Measurements from ENCODE around the gene FKBP11. TPM values are rescaled to one million over a fixed set of nuclear protein-coding genes. Genes with fewer than 3 reads are reported as not detected.

FKBP11 gene
- total RNA-seq, 2 donors from 2014 or later = 12.1 to 33.1 TPM

DNA sequence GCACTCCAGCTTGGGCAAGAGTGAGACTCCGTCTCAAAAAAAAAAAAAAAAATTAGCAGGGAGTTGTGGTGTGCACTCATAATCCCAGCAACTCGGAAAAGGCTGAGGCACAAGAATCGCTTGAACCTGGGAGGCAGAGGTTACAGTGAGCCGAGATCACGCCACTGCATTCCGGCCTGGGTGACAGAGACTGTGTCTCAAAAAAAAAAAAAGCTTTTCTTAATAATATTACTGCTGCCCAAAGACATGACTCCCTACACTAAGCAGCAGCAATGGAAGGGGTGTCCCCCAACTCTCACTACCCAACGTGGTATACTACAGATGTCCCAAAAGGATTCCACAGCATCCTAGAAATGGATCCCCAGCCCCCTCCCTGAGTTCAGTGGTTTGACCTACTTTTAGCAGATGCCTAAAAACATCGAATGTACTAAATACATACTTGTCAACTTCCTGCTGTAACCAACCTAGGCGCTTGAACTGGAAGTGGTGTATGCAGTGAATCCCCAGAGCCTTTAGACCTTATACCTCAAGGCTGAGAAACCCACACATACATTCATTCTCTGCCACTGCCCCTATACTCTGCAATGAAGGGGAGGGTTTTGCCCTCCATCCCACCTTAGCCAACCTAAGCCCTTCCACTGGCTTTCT, 8.5 kb upstream of the FKBP11 start:
- Histone ChIP-seq H3K27ac (no peak overlapping the region), H3K9me3 (no peaks in the 10 kb centered on the region), H3K36me3 (no peaks in the 10 kb centered on the region), H3K4me1 (replicated peaks) (no peaks in the 10 kb centered on the region), H3K27me3 (replicated peaks; ENCODE audit: insufficient read depth) (no peaks in the 10 kb centered on the region), H3K4me3 (no peak overlapping the region)
- DNase-seq (ENCODE audit: low spot score) = no peak
- 90% methylated on average over 9 of the region's 9 CpGs for WGBS
- TF ChIP-seq, protein P1, sequence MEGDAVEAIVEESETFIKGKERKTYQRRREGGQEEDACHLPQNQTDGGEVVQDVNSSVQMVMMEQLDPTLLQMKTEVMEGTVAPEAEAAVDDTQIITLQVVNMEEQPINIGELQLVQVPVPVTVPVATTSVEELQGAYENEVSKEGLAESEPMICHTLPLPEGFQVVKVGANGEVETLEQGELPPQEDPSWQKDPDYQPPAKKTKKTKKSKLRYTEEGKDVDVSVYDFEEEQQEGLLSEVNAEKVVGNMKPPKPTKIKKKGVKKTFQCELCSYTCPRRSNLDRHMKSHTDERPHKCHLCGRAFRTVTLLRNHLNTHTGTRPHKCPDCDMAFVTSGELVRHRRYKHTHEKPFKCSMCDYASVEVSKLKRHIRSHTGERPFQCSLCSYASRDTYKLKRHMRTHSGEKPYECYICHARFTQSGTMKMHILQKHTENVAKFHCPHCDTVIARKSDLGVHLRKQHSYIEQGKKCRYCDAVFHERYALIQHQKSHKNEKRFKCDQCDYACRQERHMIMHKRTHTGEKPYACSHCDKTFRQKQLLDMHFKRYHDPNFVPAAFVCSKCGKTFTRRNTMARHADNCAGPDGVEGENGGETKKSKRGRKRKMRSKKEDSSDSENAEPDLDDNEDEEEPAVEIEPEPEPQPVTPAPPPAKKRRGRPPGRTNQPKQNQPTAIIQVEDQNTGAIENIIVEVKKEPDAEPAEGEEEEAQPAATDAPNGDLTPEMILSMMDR (IDR thresholded peaks at IDR 0.05) = no peak
- TF ChIP-seq POLR2AphosphoS5 (IDR thresholded peaks at IDR 0.05) (no peak), POLR2A (IDR thresholded peaks at IDR 0.05) (no peak)
- intact Hi-C loops (cut with DNase I) = loop anchor here (10.0 kb wide), 1 partner anchor 79 kb away; the partner anchor contains the start of gene DDX23

DNA sequence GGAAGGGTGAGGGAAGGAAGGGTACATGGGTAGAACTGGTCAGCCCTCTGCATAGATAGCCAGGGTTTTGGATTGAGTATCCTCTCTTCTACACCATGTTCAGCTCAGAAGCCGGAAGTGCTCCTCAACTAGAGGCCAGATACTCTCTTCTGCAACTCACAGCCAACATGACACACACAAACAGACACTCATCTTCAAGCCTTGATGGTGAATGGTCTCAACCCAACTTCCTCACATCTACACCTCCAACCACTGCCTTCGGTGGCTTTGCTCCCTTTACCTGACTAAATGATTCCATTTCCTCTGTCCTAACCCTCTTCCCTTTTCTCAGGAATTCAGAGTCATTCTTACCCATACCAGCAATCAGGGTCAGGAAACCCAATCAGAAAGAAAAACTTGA, 7.6 kb upstream of the FKBP11 start:
- 79% methylated on average over 2 of the region's 2 CpGs for WGBS
- no peak overlapping the region for H3K4me3 ChIP-seq
- TF ChIP-seq, protein P1 (IDR thresholded peaks at IDR 0.05) = no peak
- no peak for TF ChIP-seq POLR2AphosphoS5 (IDR thresholded peaks at IDR 0.05)
- no peaks in the 10 kb centered on the region for H3K9me3 ChIP-seq
- H3K36me3 ChIP-seq = no peaks in the 10 kb centered on the region
- DNase-seq (ENCODE audit: low spot score) = no peak
- no peaks in the 10 kb centered on the region for H3K4me1 ChIP-seq (replicated peaks)
- intact Hi-C loops (cut with DNase I) = loop anchor here (10.0 kb wide), 1 partner anchor 78 kb away; the partner anchor contains the start of gene DDX23
- no peak overlapping the region for H3K27ac ChIP-seq
- no peaks in the 10 kb centered on the region for H3K27me3 ChIP-seq (replicated peaks; ENCODE audit: insufficient read depth)

DNA sequence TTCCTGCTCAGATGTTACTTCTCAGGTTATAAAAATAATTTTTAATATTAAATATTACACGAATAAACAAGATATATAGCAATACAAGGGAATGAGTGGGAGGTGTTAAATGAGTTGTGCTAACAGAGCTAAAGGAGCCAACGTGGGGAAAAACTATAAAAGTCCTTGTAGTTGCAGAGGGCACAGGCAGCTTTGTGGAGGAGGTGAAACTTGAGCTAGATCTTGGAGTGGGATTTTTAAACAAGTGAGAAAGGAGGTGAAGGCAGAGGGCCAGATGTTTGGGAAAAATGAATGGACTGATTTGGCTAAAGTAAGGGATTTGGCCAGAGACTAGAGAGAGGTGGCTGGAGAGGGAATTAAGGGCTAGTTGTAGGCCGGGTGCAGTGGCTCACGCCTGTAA, 5.2 kb upstream of the FKBP11 start:
- no peak for TF ChIP-seq POLR2A (IDR thresholded peaks at IDR 0.05)
- TF ChIP-seq, protein P1 (IDR thresholded peaks at IDR 0.05) = no peak
- TF ChIP-seq POLR2AphosphoS5 (IDR thresholded peaks at IDR 0.05) = no peak
- intact Hi-C loops (cut with DNase I) = loop anchor here (10.0 kb wide), 1 partner anchor 76 kb away; the partner anchor contains the start of gene DDX23
- no peak overlapping the region for H3K27ac ChIP-seq
- no peaks in the 10 kb centered on the region for H3K9me3 ChIP-seq
- WGBS = 65% methylated on average over 4 of the region's 4 CpGs
- H3K36me3 ChIP-seq = no peaks in the 10 kb centered on the region
- no peaks in the 10 kb centered on the region for H3K27me3 ChIP-seq (replicated peaks; ENCODE audit: insufficient read depth)
- no peaks in the 10 kb centered on the region for H3K4me1 ChIP-seq (replicated peaks)
- no peak overlapping the region for H3K4me3 ChIP-seq
- DNase-seq (ENCODE audit: low spot score) = no peak

DNA sequence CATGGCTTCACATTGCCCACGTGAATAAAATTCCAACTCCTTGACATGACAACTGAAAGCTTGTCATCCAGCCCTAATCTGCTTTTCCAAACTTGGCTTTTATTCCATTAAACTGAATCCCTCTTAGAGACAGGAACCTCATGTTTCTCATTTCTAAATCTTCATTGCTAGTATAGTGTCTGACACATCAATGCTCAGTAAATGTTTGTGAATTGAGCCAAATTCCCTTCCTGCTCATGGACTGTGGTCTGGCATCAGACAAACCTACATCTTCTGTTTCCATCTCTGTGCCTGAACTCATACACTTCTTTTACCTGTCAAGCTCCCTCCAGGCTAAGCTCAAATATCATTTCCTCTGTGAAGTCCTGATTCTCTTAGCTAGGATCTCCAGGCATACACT, 4.3 kb upstream of the FKBP11 start:
- H3K4me3 ChIP-seq = no peak overlapping the region
- no peak for TF ChIP-seq POLR2AphosphoS5 (IDR thresholded peaks at IDR 0.05)
- TF ChIP-seq, protein P1 (IDR thresholded peaks at IDR 0.05) = no peak
- no peak for TF ChIP-seq POLR2A (IDR thresholded peaks at IDR 0.05)
- DNase-seq (ENCODE audit: low spot score) = no peak
- 83% methylated on average over 1 of the region's 1 CpG for WGBS
- H3K27ac ChIP-seq = no peak overlapping the region
- H3K27me3 ChIP-seq (replicated peaks; ENCODE audit: insufficient read depth) = no peaks in the 10 kb centered on the region
- no peaks in the 10 kb centered on the region for H3K9me3 ChIP-seq
- H3K36me3 ChIP-seq = no peaks in the 10 kb centered on the region
- H3K4me1 ChIP-seq (replicated peaks) = no peaks in the 10 kb centered on the region
- intact Hi-C loops (cut with DNase I) = no loop called here

DNA sequence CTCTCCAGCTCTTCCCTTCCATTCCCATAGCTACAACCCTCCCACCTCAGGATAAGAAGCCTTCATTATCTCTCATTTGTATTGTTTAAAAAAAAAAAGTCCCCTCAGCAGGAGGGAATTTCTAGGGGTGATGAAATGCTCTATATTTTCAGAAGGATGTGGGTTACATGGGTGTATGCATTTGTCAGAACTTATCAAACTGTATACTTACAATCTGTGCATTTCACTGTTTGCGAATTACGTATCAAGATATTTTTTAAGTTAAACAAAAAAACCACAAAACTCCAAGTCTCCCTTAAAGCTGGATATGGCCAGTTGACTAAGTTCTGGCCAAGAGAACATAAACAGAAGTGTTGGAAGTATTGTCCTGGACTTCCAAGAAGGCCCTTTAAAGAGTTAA, 2.0 kb upstream of the FKBP11 start:
- intact Hi-C loops (cut with DNase I) = no loop called here
- Histone ChIP-seq H3K4me3 (no peak overlapping the region), H3K4me1 (replicated peaks) (no peaks in the 10 kb centered on the region), H3K27me3 (replicated peaks; ENCODE audit: insufficient read depth) (no peaks in the 10 kb centered on the region), H3K36me3 (no peaks in the 10 kb centered on the region), H3K9me3 (no peaks in the 10 kb centered on the region), H3K27ac (no peak overlapping the region)
- TF ChIP-seq, protein P1 (IDR thresholded peaks at IDR 0.05) = no peak
- TF ChIP-seq POLR2AphosphoS5 (IDR thresholded peaks at IDR 0.05) = no peak
- no peak for TF ChIP-seq POLR2A (IDR thresholded peaks at IDR 0.05)
- no peak for DNase-seq (ENCODE audit: low spot score)
- 92% methylated on average over 2 of the region's 2 CpGs for WGBS

All from prostate gland (tissue), 2 donors.